HepG2 (cell line): ENCODE results near the gene HHATL.

Source experiments
- CEBPG ChIP-seq: IDR thresholded peaks from 2 replicates; pipeline ENCODE4 v1.6.1; 2016
- MYC ChIP-seq: sonication (generic); formaldehyde crosslinking; IDR thresholded peaks from 2 replicates; pipeline ENCODE4 v1.9.0; 2021; ENCODE audit warnings: missing genetic modification reagents, borderline replicate concordance
- NFRKB ChIP-seq: fragments of 450-650 bp; IDR thresholded peaks from 2 replicates; pipeline ENCODE4 v1.6.1; 2017
- NKX3-1 ChIP-seq: sonication (generic); formaldehyde crosslinking; IDR thresholded peaks from 2 replicates; pipeline ENCODE4 v1.5.0; 2020; ENCODE audit warnings: missing genetic modification reagents
- POLR2A ChIP-seq, 2 experiments: IDR thresholded peaks; 2 replicates each; pipeline ENCODE4 v1.6.1; 2011; ENCODE audit warnings: low read depth in 2 of 2, low read length in 2 of 2, mild to moderate bottlenecking in 1 of 2, moderate library complexity in 1 of 2; ENCODE audit not compliant: insufficient read depth in 1 of 2
- RFXAP ChIP-seq: sonication (generic); formaldehyde crosslinking; IDR thresholded peaks from 2 replicates; pipeline ENCODE4 v1.4.0; 2020; ENCODE audit warnings: missing genetic modification reagents, borderline replicate concordance
- SRSF4 ChIP-seq: fragments of 200-400 bp; formaldehyde crosslinking; IDR thresholded peaks from one replicate; pipeline ENCODE4 v1.6.1; 2018; ENCODE audit warnings: mild to moderate bottlenecking, low read depth, low read length, moderate library complexity; ENCODE audit not compliant: poor library complexity, severe bottlenecking
- ZFP36 ChIP-seq: fragments of 150-350 bp; IDR thresholded peaks from 2 replicates; pipeline ENCODE4 v1.6.1; 2018; ENCODE audit warnings: borderline replicate concordance, low read length, low read depth; ENCODE audit not compliant: partially characterized antibody
- ZNF329 ChIP-seq: sonication (generic); formaldehyde crosslinking; IDR thresholded peaks from 2 replicates; pipeline ENCODE4 v1.9.0; 2021; ENCODE audit warnings: low read depth, mild to moderate bottlenecking, missing genetic modification reagents
- TF ChIP-seq, protein P1 (sequence below): conservative IDR thresholded peaks from 2 replicates; pipeline ENCODE4 v1.6.1; 2018; ENCODE audit warnings: missing genetic modification reagents
- TF ChIP-seq, protein P2 (sequence below): sonication (generic); formaldehyde crosslinking; IDR thresholded peaks from 2 replicates; pipeline ENCODE4 v1.5.0; 2020; ENCODE audit warnings: mild to moderate bottlenecking, missing genetic modification reagents, moderate library complexity
- TF ChIP-seq, protein P3 (sequence below): IDR thresholded peaks from 2 replicates; pipeline ENCODE4 v1.6.1; 2016; ENCODE audit warnings: control low read depth

DNA sequence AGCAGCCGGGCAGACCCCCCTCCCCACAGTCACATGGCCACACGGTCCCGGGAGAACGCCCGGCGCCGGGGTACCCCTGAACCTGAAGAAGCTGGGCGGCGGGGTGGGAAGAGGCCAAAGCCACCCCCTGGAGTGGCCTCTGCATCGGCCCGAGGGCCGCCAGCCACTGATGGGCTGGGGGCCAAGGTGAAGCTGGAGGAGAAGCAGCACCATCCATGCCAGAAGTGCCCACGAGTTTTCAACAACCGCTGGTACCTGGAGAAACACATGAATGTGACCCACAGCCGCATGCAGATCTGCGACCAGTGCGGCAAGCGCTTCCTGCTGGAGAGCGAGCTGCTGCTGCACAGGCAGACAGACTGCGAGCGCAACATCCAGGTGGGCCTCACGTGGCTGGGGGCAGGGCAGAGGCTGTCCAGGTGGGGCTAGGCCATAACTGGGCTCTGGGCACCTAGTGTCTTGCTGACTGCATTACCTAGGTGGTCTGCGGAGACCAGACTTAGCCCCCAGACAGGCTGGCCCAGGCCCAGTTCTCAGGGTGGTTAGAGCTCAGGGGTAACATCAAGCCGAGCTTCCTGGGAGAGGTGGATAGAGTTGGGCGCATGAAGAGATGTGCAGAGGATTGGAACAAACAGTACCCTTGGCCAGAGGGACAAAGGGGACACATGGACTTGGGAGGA is 43.0 kb downstream of the HHATL start:
- TF ChIP-seq ZFP36, result no peak
- TF ChIP-seq NKX3-1 (CRISPR knock-in tag), result no peak
- no peak for TF ChIP-seq CEBPG (CRISPR knock-in tag)
- TF ChIP-seq, protein P1, sequence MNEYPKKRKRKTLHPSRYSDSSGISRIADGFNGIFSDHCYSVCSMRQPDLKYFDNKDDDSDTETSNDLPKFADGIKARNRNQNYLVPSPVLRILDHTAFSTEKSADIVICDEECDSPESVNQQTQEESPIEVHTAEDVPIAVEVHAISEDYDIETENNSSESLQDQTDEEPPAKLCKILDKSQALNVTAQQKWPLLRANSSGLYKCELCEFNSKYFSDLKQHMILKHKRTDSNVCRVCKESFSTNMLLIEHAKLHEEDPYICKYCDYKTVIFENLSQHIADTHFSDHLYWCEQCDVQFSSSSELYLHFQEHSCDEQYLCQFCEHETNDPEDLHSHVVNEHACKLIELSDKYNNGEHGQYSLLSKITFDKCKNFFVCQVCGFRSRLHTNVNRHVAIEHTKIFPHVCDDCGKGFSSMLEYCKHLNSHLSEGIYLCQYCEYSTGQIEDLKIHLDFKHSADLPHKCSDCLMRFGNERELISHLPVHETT, result no peak
- no peak for TF ChIP-seq SRSF4
- no peak for TF ChIP-seq ZNF329 (CRISPR knock-in tag)
- TF ChIP-seq, protein P2, sequence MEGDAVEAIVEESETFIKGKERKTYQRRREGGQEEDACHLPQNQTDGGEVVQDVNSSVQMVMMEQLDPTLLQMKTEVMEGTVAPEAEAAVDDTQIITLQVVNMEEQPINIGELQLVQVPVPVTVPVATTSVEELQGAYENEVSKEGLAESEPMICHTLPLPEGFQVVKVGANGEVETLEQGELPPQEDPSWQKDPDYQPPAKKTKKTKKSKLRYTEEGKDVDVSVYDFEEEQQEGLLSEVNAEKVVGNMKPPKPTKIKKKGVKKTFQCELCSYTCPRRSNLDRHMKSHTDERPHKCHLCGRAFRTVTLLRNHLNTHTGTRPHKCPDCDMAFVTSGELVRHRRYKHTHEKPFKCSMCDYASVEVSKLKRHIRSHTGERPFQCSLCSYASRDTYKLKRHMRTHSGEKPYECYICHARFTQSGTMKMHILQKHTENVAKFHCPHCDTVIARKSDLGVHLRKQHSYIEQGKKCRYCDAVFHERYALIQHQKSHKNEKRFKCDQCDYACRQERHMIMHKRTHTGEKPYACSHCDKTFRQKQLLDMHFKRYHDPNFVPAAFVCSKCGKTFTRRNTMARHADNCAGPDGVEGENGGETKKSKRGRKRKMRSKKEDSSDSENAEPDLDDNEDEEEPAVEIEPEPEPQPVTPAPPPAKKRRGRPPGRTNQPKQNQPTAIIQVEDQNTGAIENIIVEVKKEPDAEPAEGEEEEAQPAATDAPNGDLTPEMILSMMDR (CRISPR knock-in tag), result no peak
- no peak for TF ChIP-seq POLR2A (IDR thresholded peaks at IDR 0.05; ENCODE audit: insufficient read depth in 1 of 2, low read depth in 2 of 2, low read length in 2 of 2)
- TF ChIP-seq MYC (CRISPR knock-in tag), result no peak
- TF ChIP-seq, protein P3, sequence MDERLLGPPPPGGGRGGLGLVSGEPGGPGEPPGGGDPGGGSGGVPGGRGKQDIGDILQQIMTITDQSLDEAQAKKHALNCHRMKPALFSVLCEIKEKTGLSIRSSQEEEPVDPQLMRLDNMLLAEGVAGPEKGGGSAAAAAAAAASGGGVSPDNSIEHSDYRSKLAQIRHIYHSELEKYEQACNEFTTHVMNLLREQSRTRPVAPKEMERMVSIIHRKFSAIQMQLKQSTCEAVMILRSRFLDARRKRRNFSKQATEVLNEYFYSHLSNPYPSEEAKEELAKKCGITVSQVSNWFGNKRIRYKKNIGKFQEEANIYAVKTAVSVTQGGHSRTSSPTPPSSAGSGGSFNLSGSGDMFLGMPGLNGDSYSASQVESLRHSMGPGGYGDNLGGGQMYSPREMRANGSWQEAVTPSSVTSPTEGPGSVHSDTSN (CRISPR knock-in tag), result no peak
- no peak for TF ChIP-seq RFXAP (CRISPR knock-in tag)
- TF ChIP-seq NFRKB, result no peak
